Measurements from ENCODE around the gene PPP1R16B.

Gene PPP1R16B

DNA sequence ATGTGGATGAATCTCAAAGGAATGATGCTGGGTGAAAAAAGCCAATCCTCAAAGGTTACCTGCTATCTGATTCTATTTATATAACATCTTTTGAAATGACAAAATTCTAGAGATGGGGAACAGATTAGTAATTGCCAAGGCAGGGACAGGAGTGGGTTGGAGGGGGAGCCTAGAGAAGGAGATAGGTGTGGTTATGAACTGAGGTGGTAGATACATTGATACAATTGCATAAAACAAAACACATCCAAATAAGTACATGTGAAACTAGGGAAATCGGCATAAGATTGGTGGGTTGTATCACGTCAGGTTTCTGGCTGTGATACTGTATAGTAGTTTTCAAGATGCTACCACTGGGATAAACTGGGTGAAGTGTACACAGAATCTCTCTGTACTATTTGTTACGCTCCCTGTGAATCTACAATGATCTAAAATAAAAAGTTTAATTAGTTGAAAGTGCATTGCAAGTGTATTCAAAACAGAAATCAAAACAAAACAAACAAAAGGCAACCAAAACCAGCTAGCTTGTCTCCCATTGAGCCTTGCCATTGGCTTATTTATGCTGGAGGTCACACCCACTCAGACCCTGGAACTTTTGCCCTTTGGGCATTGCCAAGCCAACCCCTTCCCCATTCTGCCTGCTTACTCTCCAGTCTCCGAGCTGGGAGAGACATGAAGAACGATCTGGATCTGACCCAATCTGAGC, 27.8 kb downstream of the PPP1R16B start:
- no peaks in the 10 kb centered on the region for H3K4me1 ChIP-seq (ENCODE audit: control insufficient read depth, insufficient read depth, low read length)
- no peak overlapping the region for H3K4me3 ChIP-seq (ENCODE audit: low read length)
- no peak overlapping the region for H3K9ac ChIP-seq (ENCODE audit: low read length)
- H3K27me3 ChIP-seq (ENCODE audit: control insufficient read depth, insufficient read depth, low read length) = no peaks in the 10 kb centered on the region
- H3K9me3 ChIP-seq (ENCODE audit: control insufficient read depth, low read length) = no peaks in the 10 kb centered on the region
- H3K36me3 ChIP-seq (ENCODE audit: control insufficient read depth, insufficient read depth, low read length) = no peaks in the 10 kb centered on the region

DNA sequence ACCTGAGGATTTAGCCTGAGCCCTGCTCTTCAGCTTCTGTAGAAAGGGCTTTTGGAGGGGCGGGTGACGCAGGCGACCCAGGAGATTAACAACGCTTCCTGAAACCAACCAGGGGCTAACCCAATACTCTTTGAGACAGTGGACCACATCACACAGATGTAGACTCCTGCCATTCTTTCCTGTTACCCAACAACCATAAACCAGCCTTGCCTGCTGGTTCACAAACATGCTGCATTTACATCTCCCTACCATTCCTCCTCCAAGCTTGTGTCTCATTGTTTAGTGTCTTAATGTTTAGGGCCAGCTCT, 28.3 kb downstream of the PPP1R16B start:
- no peaks in the 10 kb centered on the region for H3K9me3 ChIP-seq (ENCODE audit: control insufficient read depth, low read length)
- no peaks in the 10 kb centered on the region for H3K36me3 ChIP-seq (ENCODE audit: control insufficient read depth, insufficient read depth, low read length)
- H3K9ac ChIP-seq (ENCODE audit: low read length) = no peak overlapping the region
- no peaks in the 10 kb centered on the region for H3K4me1 ChIP-seq (ENCODE audit: control insufficient read depth, insufficient read depth, low read length)
- no peaks in the 10 kb centered on the region for H3K27me3 ChIP-seq (ENCODE audit: control insufficient read depth, insufficient read depth, low read length)
- no peak overlapping the region for H3K4me3 ChIP-seq (ENCODE audit: low read length)

DNA sequence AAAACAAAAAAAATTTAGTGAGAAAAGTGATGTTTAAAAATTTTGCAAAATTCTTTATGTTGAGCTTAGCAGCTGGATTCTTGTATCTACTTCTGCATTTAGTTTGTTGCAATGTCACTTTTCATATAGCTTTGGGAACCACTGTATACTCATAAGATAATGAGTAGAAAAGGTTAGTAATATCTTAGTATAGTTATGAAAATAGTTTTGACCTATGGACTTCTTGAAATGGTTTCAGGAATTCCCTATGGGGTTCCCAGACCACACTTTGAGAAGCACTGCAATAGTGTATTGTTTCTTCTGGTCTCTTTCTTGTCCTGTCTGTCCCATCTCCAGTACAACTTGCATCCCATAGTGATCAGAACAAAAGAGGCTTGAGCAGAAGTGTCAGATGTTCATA, 29.4 kb downstream of the PPP1R16B start:
- H3K27me3 ChIP-seq (ENCODE audit: control insufficient read depth, insufficient read depth, low read length) = no peaks in the 10 kb centered on the region
- H3K4me3 ChIP-seq (ENCODE audit: low read length) = no peak overlapping the region
- no peaks in the 10 kb centered on the region for H3K4me1 ChIP-seq (ENCODE audit: control insufficient read depth, insufficient read depth, low read length)
- H3K9ac ChIP-seq (ENCODE audit: low read length) = no peak overlapping the region
- no peaks in the 10 kb centered on the region for H3K9me3 ChIP-seq (ENCODE audit: control insufficient read depth, low read length)
- no peaks in the 10 kb centered on the region for H3K36me3 ChIP-seq (ENCODE audit: control insufficient read depth, insufficient read depth, low read length)

DNA sequence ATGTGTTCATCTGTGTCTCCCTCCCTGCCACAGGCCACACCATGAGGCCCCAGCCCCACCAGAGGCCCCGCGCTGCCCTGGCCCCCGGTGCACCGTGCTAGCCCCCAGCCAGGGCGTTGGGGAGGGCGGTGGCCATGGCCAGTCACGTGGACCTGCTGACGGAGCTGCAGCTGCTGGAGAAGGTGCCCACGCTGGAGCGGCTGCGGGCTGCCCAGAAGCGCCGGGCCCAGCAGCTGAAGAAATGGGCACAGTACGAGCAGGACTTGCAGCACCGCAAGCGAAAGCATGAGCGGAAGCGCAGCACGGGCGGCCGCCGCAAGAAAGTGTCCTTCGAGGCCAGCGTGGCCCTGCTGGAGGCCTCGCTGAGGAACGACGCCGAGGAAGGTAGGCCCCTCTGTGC, 30.3 kb downstream of the PPP1R16B start:
- Histone ChIP-seq H3K27me3 (ENCODE audit: control insufficient read depth, insufficient read depth, low read length) (no peaks in the 10 kb centered on the region), H3K9ac (ENCODE audit: low read length) (no peak overlapping the region), H3K4me3 (ENCODE audit: low read length) (no peak overlapping the region), H3K36me3 (ENCODE audit: control insufficient read depth, insufficient read depth, low read length) (no peaks in the 10 kb centered on the region), H3K4me1 (ENCODE audit: control insufficient read depth, insufficient read depth, low read length) (no peaks in the 10 kb centered on the region), H3K9me3 (ENCODE audit: control insufficient read depth, low read length) (no peaks in the 10 kb centered on the region)

DNA sequence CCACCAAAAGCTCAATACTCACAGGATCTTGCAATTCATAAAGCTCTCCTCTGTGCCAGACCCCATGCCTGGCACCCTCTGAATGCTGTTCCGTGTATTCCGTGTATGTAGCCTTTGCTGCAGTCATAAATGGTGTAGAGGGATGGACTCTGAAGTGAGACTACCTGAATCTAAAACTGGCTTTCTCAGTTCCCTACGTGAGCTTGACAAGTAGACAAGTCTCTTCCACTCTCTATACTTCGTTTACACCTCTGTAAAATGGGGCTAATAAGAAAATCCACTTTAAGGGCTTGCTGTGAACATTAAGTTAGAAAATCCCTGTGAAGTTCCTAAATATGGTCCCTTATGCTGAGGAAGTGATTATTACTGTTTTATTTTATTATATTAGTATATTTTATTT, 31.5 kb downstream of the PPP1R16B start:
- Histone ChIP-seq H3K4me3 (ENCODE audit: low read length) (no peak overlapping the region), H3K9ac (ENCODE audit: low read length) (no peak overlapping the region), H3K4me1 (ENCODE audit: control insufficient read depth, insufficient read depth, low read length) (no peaks in the 10 kb centered on the region), H3K27me3 (ENCODE audit: control insufficient read depth, insufficient read depth, low read length) (no peaks in the 10 kb centered on the region), H3K36me3 (ENCODE audit: control insufficient read depth, insufficient read depth, low read length) (no peaks in the 10 kb centered on the region), H3K9me3 (ENCODE audit: control insufficient read depth, low read length) (no peaks in the 10 kb centered on the region)

DNA sequence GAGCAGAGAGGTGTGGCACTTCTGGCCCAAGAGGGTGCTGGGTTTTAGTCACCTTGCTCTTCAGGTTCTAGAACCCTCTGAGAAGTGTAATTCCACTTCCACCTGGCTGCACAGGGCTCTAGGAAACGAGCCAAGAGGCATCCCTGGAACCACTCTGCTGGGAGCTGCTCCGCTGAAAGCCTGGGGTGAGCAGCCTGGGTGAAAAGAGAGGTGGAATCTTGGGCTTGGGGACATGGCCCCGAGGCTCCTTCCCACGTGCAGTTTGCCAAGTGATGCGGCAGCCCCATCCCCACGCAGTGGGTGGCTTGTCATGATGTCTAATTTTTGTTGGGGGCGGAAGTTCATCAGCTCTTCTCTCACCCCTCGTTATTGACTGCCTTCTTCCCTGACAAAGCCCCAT, 32.8 kb downstream of the PPP1R16B start:
- Histone ChIP-seq H3K4me1 (ENCODE audit: control insufficient read depth, insufficient read depth, low read length) (no peaks in the 10 kb centered on the region), H3K9me3 (ENCODE audit: control insufficient read depth, low read length) (no peaks in the 10 kb centered on the region), H3K27me3 (ENCODE audit: control insufficient read depth, insufficient read depth, low read length) (no peaks in the 10 kb centered on the region), H3K4me3 (ENCODE audit: low read length) (no peak overlapping the region), H3K36me3 (ENCODE audit: control insufficient read depth, insufficient read depth, low read length) (no peaks in the 10 kb centered on the region), H3K9ac (ENCODE audit: low read length) (no peak overlapping the region)

DNA sequence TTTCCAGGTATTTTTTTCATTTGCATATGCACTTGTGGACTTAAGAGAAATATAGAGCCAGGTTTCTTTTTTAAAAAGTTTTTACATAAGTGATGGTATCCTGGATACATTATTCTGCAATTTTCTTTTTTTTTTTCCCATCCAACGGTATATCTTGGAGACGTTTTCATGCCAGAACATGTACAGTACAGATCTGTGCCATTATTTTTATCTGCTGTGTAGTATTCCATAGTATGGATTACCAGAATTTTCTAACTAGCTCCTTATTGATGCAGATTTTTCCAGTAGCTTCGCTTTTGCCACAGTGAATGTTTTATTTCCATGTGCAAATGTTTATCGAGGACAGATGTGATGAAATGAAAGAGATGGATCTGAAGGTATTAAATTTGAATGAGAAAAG, 34.1 kb downstream of the PPP1R16B start:
- Histone ChIP-seq H3K9me3 (ENCODE audit: control insufficient read depth, low read length) (no peaks in the 10 kb centered on the region), H3K9ac (ENCODE audit: low read length) (no peak overlapping the region), H3K4me1 (ENCODE audit: control insufficient read depth, insufficient read depth, low read length) (no peaks in the 10 kb centered on the region), H3K27me3 (ENCODE audit: control insufficient read depth, insufficient read depth, low read length) (no peaks in the 10 kb centered on the region), H3K4me3 (ENCODE audit: low read length) (no peak overlapping the region), H3K36me3 (ENCODE audit: control insufficient read depth, insufficient read depth, low read length) (no peaks in the 10 kb centered on the region)

DNA sequence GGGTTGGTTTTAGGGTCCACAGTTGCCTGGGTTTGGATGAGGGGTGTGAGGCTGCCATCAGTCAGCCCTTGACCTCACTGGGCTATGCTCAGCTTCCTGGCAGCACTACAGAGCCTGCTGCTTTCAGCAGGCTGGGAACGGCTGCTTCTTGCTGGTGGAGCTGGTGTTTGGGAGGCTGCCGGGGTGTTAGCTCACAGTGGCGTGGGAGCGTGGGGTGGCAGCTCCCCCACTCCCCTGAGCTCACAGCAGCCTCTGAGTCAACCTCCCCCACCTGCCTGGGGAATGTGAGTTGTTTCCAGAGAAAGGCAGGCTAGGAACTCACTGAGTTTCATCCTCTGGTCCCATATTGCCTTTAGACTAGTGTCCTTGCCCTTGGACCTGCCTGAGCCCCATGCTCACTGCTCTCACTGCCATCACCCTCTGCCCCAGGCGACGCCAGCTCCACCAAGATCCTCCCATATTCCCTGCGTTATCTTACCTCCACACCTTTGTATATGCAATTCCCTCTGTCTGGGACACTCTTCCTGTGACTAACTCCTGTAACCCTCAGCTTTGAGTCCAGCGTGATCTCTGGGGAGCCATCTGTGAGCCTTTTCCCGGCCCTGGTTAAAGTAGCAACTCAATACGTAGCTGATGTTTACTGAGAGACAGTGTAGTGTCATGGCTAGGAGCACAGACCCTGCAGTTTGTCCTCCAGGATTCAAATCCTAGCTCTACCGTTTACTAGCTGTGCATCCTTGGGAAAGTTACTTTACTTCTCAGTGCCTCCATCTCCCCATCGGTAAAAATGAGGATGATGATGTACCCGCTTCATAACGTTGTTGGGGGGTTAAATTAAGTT, 34.8 kb downstream of the PPP1R16B start:
- Histone ChIP-seq H3K4me3 (ENCODE audit: low read length) (no peak overlapping the region), H3K9ac (ENCODE audit: low read length) (no peak overlapping the region), H3K27me3 (ENCODE audit: control insufficient read depth, insufficient read depth, low read length) (no peaks in the 10 kb centered on the region), H3K4me1 (ENCODE audit: control insufficient read depth, insufficient read depth, low read length) (no peaks in the 10 kb centered on the region), H3K9me3 (ENCODE audit: control insufficient read depth, low read length) (no peaks in the 10 kb centered on the region), H3K36me3 (ENCODE audit: control insufficient read depth, insufficient read depth, low read length) (no peaks in the 10 kb centered on the region)

DNA sequence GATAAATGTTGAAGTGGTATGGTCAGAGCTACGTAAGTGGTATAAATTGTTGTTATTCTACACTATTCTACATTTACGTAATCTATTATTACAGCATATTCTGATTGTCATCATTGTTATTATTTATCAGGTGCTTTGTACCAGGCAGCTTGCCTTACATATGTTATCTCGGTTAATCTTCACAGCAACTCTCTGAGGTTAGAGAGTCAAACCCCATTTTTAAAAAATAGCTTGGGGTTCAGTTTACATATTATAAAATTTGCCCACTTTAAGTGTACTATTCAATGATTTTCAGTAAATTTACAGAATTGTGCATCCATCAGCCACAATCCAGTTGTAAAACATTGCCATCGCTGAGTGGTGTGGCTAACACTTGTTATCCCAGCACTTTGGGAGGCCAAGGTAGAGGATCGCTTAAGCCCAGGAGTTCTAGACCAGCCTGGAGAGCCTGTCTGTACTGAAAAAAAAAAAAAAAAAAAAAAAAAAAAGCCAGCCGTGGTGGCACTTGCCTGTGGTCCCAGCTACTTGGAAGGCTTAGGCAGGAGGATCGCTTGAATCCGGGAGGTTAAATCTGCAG, 35.5 kb downstream of the PPP1R16B start:
- no peak overlapping the region for H3K9ac ChIP-seq (ENCODE audit: low read length)
- no peaks in the 10 kb centered on the region for H3K9me3 ChIP-seq (ENCODE audit: control insufficient read depth, low read length)
- no peak overlapping the region for H3K4me3 ChIP-seq (ENCODE audit: low read length)
- H3K4me1 ChIP-seq (ENCODE audit: control insufficient read depth, insufficient read depth, low read length) = no peaks in the 10 kb centered on the region
- no peaks in the 10 kb centered on the region for H3K27me3 ChIP-seq (ENCODE audit: control insufficient read depth, insufficient read depth, low read length)
- H3K36me3 ChIP-seq (ENCODE audit: control insufficient read depth, insufficient read depth, low read length) = no peaks in the 10 kb centered on the region

DNA sequence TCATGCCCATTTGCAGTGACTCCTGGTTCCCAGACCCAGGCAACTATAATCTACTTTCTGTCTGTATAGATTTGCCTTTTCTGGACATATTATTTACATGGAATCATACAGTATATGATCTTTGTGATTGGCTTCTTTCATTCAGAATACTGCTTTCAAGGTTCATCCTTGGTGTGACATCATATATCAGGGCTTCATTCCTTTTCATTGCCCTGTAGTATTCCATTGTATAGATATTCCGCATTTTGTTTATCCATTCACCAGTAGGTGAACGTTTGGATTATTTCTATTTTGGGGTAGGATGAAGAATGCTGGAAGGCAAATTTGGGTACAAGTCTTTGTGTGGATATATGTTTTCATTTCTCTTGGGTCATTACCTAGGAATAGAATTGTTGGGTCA, 36.1 kb downstream of the PPP1R16B start:
- no peak overlapping the region for H3K4me3 ChIP-seq (ENCODE audit: low read length)
- no peaks in the 10 kb centered on the region for H3K27me3 ChIP-seq (ENCODE audit: control insufficient read depth, insufficient read depth, low read length)
- no peak overlapping the region for H3K9ac ChIP-seq (ENCODE audit: low read length)
- H3K9me3 ChIP-seq (ENCODE audit: control insufficient read depth, low read length) = no peaks in the 10 kb centered on the region
- H3K36me3 ChIP-seq (ENCODE audit: control insufficient read depth, insufficient read depth, low read length) = no peaks in the 10 kb centered on the region
- H3K4me1 ChIP-seq (ENCODE audit: control insufficient read depth, insufficient read depth, low read length) = no peaks in the 10 kb centered on the region

DNA sequence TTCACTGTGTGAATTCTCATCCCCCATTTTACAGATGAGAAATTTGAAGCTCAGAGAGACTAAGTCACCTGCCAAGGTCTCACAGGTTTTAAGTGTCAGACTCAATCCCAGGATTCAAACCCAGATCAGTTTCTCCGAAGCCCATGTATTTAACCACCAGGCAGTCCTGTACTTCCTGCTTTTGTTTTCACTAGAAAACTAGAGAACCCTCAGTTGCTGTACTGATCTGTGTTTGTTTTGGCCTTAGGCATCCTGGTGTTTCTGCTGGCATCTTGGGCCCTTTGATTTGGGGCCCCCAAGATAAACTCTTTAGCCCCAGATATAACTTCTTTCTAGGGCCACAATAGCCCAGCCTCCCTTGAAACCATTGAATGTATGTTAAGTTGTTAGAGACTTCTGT, 36.5 kb downstream of the PPP1R16B start:
- Histone ChIP-seq H3K27me3 (ENCODE audit: control insufficient read depth, insufficient read depth, low read length) (no peaks in the 10 kb centered on the region), H3K9me3 (ENCODE audit: control insufficient read depth, low read length) (no peaks in the 10 kb centered on the region), H3K4me3 (ENCODE audit: low read length) (no peak overlapping the region), H3K36me3 (ENCODE audit: control insufficient read depth, insufficient read depth, low read length) (no peaks in the 10 kb centered on the region), H3K9ac (ENCODE audit: low read length) (no peak overlapping the region), H3K4me1 (ENCODE audit: control insufficient read depth, insufficient read depth, low read length) (no peaks in the 10 kb centered on the region)

DNA sequence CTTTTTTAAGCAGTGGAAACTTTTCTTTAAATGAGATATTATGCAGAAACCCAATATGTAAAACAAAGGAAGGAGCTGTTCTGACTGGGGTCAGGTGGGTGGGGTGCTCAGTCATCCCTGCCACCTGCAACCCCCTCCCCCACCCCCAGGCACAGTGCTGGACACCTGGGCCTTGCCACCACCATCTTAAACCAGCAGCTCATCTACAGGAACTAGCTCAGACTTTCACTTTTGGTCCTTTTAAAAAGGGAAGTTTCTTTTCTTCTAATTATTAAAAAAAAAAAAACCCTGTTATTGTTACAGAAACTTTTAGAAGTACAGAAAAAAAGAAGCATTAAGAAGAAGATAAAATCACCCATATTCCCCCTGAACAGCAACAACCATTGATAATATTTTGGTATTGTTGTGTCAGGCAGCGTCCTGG, 37.1 kb downstream of the PPP1R16B start:
- no peak overlapping the region for H3K9ac ChIP-seq (ENCODE audit: low read length)
- H3K4me3 ChIP-seq (ENCODE audit: low read length) = no peak overlapping the region
- H3K9me3 ChIP-seq (ENCODE audit: control insufficient read depth, low read length) = no peaks in the 10 kb centered on the region
- no peaks in the 10 kb centered on the region for H3K36me3 ChIP-seq (ENCODE audit: control insufficient read depth, insufficient read depth, low read length)
- no peaks in the 10 kb centered on the region for H3K27me3 ChIP-seq (ENCODE audit: control insufficient read depth, insufficient read depth, low read length)
- H3K4me1 ChIP-seq (ENCODE audit: control insufficient read depth, insufficient read depth, low read length) = no peaks in the 10 kb centered on the region

All from mucosa of stomach (tissue), 1 donor.